ENCODE measurements around the gene DLGAP1.

Gene DLGAP1

DNA sequence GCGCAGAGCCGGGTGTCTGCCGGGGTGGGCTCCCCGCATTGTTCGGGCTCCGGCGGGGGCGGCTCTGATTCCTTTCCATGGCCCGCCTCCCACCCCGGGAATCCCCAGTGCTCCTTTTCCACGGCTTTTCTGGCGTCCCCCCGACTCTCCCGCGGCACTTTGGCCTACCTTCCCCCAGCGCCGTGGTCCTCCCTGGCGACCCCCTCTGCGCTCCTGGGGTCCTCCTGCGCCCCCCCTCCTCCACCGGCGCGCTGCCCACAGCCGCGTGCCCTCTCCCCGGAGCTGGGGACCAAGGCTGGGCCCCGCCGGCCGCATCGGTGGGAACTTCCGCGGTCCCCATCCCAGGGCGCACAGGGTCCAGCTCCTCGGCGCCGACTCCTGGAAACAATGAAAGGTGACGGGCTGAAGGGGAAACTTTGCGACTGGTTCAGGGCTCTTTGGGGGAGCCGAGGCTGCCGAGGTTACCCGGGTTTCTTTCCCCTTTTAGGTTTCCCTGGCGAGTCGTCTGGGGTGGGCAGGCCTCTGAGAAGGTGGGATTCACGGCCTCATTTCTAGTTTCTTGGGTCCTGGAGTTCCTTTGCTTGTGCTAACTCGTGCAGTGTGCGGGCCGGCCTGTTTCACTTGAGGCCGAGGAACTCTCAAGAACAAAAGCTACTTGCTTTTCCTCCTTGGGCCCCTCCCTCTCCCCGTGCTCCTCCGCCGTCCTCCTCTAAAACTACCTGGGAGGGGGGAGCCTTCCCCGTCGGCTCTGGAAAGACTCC, 1002.9 kb downstream of the DLGAP1 start:
- in situ Hi-C loops (cut with MboI; ENCODE audit: low sequenced_read_pairs) = loop anchor here (10.0 to 25.0 kb wide), 2 partner anchors 157 to 210 kb away; no protein-coding TSS in a partner anchor

DNA sequence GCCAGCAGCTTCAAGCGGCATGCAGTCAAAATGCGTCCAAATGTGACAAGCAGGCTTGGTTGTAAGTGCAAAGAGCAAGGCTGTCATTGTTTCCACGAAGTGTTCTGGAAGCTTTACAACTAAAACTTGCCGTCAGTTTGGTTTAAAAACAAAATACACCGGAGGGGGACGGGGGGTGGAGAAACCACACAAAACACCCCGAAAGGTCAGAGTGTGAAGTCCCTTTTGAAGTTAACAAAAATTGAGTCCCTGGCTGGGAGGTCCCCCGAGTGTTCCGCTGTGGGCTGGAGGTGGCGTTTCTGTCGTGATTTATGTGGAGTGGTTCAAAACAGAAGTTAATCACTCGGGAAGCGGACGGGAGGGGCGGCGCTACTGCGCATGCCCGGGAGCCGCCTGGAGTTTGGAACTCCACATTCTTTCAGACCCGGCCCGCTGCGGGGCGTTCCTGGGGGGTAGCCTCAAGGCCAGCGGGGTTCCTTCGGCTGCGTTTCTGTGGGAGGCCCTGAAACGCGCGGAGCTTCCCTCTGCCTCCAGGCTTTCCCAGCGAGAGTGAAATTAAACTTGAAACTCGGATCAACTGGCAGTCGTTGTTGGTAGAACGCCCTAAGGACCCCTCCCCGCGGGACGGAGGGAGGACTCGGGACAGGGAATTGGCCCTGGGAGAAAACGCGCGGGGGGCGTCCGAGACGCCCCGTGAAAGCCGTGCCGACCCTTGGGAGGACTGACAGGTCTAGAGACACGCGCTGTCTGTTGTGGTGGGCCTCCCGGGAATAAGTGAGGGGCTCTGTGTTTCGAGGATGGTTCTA, 1003.7 kb downstream of the DLGAP1 start:
- in situ Hi-C loops (cut with MboI; ENCODE audit: low sequenced_read_pairs) = loop anchor here (10.0 to 25.0 kb wide), 2 partner anchors 157 to 211 kb away; no protein-coding TSS in a partner anchor

DNA sequence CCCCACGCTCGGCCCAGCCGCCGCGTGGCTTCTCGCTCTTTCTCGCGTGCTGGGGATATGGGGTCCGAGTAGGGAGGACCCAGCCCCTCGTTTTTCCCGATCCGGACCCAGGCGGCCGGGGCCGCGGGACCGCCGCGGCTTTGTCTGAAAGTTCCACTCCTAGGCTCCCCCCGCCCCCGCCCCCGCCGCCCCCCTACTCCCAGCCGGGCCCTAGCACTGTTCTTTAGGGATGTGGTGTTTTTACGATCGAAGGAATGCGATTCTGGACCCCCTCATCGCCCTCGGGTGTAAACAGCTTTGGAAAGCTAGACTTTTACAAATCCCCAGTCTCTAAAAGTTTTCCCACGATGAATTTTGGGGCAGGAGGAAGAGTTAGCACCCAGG, 1004.3 kb downstream of the DLGAP1 start:
- in situ Hi-C loops (cut with MboI; ENCODE audit: low sequenced_read_pairs) = loop anchor here (10.0 to 25.0 kb wide), 2 partner anchors 156 to 212 kb away; no protein-coding TSS in a partner anchor

DNA sequence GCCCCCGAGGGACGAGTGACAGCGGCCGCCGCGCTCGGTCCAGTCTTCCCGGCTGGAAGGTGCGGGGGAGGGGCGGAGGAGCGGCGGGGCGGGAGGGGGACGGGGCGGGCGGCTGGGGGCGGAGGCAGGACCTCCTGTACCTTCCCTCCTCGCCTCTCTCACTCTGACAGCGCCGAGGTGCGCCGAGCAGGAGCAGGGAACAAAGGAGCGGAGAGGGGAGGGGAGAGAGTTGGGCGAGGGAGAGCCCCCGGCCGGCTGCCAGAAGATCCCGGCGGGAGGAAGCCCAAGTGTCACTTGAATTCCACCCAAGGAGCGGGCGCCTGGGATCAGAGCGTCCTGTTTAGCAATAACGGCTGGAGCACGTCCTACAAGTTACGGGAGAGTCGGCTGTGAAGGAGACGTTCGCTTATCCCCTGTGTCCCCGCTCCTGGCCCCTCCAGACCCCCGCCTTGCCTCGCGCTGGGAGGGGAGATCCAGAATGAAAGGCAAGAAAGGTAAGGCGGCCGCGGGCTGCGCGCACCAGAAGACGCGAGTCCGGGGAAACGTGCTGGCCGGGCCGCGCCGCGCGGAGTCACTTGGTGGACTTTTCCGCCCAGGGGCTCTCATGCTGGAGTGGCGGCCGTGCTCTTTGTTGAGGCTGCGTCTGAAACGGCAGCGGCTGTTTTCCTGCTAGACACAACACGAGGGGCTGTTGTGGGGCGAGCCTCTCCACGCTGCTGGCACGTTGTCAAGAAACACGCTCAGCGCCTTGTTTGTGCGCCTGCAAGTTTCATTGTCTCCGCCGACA, 1004.9 kb downstream of the DLGAP1 start, which contains the start of gene TGIF1:
Gene TGIF1, plus strand, starts transcription at position 161 of the 787 bp plus-strand sequence. Its CDS starts 318 bp downstream, at position 479.
- in situ Hi-C loops (cut with MboI; ENCODE audit: low sequenced_read_pairs) = loop anchor here (10.0 to 25.0 kb wide), 2 partner anchors 155 to 212 kb away; no protein-coding TSS in a partner anchor

DNA sequence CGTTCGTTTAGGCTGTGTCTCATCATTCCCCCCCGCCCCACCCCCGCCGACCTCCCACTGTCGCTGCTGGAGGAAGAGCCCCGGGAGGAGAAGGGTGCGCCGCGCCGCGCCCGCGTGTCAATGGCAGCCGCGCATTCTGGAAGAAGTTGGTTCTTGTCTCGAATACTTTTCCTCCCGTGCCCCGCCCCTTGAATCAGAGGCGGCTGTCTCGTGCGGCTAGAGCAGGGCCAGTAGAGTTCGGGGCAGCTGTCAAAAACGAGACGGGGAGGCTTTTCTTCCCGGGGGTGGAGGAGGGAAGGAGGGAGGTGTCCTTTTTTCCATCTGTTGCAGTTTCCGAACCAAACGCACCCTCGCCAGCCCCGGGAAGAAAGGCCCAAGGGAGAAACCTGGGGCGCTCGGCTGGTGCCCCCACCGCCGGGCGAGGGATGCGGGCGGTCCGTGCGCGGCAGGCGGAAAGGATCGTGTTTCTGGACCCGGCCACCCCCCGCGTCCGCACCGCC, 1005.5 kb downstream of the DLGAP1 start:
- in situ Hi-C loops (cut with MboI; ENCODE audit: low sequenced_read_pairs) = loop anchor here (10.0 to 25.0 kb wide), 2 partner anchors 155 to 213 kb away; no protein-coding TSS in a partner anchor

DNA sequence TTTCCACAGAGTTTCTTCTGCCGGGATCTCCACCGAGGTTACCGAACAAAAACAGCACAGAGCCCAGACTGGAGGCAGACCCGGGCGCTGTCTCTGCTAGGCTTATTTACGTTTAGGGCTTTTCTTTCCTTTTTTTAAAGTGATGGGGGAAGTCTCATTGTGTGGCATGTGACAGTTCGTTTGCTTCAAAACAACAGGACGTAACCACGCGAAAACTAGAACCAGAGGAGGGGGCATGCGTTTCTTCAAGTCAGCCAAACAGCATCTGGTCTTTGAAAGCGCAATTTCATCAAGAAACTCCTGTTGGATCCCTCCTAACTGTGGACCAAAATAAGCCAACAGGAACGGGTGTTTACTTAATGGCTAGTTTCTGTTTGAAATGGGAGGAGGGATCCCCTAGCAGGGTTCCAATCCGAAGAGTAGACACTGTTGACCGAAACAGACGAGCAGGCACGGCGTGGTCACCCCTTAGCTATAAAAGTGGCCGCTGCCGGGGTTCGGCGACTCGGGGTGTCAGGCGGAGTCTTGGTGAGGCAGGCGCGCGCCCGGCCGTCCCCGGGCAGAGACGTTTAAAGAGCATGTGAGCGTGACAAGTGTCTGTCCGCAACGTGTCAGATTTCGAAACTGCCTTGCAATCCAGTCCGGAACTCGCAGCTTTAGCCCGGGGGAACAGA, 1006.1 kb downstream of the DLGAP1 start:
- in situ Hi-C loops (cut with MboI; ENCODE audit: low sequenced_read_pairs) = no loop called here

DNA sequence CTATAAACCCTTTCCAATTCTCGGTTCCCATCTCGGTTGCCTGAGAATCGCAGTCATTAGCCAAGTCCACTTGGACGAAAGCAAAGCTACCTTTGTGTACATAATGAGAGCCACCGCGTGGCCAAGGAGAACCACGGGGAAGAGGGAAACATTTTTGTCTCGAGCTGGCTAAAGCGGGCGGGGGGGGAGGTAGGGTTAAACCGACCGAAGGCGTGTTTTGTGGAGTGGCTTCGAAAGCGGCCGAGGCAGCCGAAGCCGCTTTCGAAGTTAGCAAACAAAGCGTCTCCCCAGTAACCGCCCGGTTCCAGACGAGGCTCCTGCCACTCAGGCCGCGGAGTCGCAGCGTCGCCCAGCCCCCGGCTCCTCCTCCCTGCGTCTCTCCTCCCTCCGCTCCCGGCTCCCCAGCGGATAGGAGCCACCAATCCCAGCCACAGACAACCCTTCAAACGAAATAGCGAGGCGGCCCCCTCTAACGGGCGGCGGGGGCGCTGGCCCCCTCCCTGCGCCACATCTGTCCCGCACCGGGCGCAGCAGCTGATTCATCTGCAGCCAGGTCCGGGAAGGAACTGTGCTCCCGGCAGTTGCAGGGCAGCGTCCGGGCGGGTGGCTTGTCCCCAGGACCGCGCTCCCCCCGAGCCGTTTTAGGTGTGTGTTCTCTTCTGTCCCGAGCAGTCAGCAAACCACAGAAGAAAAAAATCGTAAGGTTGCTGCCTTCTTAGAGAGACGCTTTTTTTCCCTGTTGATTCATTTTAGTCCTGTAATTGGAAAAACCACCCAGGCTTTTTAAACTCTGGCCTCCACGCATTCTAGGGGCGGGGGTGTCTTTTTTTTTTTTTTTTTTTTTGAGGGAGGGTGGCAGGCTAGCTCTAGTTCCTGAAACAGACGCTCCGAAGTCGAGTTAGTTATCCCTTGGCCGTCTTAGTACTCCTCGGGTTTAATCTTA, 1006.9 kb downstream of the DLGAP1 start:
- in situ Hi-C loops (cut with MboI; ENCODE audit: low sequenced_read_pairs) = no loop called here

DNA sequence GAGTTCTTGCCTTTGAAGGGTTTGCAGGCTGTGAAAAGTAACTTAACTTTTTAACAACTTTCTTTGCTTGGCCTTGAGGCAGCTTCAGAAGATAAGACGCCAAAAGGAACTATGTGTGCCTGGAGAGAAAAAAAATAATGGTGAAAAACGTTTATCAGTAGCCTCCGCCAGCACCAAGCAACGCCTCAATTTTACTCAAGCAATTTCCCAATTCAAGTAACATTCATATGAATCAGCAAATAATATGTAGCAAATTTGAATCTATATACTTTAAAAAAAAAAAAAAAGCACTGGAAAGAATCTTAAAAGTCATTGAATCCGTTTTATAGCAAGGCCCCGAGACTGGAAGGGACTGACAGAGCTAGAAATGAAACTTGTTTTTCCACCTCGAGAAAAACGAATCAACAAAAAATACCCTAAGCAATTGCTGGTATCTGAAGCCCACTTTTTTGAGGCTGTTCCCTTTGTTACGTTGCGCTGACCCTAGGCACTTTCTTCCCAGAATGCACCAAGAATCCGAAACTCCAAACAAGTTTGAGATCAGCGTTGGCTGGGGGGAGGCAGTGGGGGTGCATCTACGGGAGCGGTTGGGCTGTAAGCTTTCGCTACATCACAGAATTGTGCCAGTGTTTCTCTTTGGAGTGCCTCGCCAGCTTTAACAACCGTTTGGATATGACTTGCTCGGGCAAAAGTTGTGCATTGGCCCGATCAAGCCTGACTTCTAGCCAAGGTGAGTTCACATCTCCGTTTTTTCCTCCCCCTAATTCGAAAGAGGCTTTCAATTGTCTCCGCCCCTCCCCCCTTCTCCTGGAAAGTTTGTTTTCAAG, 1007.8 kb downstream of the DLGAP1 start:
- in situ Hi-C loops (cut with MboI; ENCODE audit: low sequenced_read_pairs) = no loop called here
